GM15510 (cell line): ENCODE results near the gene RFX4.

ENCODE experiments used
- POLR2A ChIP-seq: IDR thresholded peaks from 3 replicates; pipeline ENCODE4 v1.6.1; 2011; ENCODE audit warnings: borderline replicate concordance; ENCODE audit not compliant: insufficient read length; ENCODE audit errors: extremely low read depth

Gene RFX4

GRCh38 chr12:106684497-106684896, 101.7 kb downstream of the RFX4 start:
- TF ChIP-seq POLR2A, result no peak

DNA sequence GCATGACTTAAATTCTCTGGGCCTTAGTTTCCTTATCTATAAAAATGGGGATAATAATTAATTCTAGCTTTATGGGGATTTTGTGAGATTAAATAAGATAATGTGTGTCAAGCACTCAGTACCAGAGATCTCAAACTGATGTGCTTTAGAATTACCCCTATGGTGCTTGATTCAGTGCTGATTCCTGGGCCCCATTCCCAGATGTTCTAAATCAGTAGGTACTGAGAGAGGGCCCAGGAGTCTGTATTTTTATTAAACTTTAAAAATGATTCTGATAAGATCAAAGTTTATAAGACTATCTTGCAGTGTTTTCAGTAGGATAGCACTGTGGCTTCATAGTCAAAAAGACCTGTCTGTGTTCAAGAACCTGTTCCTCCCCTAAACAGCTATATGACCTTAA, 102.6 kb downstream of the RFX4 start:
- no peak for TF ChIP-seq POLR2A

DNA sequence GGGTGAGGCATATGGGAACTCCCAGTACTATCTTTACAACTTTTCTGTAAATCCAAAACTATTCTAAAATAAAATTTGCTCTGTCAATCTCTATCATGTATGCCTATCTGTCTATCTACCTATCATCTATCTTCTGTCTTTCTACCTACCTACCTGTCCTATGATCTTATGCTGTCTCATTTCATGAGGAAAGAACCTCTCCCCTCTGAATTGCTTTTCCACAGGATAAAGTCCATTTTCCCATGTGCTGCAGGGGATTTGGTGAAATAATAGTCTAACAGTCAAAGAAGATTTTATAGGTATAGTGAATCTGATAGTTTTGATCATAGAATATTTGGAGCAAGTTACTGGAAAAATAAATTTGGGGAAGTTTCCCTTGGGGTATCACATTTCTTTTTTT, 104.9 kb downstream of the RFX4 start:
- TF ChIP-seq POLR2A, result no peak

DNA sequence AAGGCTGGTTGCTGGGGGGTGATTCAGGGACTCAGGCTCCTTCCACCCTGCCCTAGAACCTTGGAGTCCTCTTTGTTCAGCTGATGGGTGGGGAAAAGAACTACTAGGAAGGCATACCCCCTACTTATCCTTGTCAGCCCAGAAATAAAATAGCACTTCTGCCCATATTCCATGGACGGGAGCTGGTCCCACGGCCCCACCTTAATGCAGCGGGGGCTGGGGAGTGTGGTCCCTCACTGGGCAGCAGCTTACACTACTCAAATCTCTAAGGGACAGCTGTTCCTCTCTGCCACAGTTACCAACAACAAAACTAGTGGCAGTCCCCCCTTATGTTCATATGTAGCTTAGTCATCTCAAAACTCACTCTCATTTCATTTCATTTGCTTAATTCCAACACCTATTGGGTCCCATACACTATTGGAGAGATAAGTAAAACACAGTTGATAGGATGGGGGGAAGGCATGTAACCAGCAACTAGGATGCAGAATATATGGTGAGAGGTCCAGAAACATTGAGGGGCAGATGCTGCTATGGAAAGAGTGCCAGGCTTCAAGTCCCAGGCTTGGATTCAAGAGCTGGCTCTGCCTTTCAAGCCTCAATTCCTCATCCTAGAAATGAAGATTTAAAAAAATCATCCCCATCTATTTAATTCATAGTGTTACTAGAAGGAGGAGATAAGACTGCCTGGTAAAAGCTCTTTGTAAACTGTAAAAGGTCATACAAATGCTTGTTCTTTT, 107.9 kb downstream of the RFX4 start:
- no peak for TF ChIP-seq POLR2A

DNA sequence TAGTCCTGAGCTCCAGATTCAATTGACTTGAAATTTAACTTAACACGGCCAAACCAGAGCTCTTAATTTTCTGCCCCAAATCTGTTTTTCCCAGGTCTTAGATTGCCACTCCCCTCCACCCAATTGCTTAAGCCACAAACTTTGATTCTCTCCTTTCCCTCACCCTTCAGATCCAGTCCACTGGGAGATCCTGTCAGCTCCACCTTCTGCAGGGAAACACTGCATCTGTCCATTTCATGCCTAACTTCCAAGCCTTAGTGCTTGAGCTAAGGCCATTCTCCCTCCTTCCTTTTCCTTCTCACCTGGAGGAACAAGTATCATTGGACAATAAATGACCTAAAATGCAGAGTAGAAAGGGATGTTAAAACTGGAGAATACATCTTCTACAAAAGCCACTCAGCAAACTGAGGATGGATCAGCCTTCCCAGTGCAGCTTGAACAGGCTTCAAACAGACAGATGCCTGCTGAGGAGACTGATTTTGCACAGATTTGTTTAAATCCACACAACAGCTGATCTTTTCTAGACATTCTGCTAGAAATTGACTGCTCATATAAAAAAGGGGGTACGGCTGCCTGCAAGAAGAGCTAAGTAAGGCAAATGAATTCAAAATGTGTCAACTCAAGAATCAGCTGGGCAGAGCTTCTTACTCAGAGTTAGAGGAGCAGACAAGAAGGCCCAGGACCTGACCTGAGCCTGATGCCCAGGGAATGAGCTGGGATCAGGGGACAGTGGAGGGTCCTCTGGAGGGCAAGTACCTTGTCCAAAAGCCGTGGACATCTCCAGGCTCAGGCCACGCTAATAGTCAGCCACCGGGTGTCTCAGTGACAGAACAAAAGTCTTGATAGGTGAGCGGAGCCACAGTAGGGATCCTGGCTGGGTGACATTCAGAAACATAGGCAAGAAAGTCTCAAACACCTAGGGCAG, 110.4 kb downstream of the RFX4 start:
- TF ChIP-seq POLR2A, result no peak

- no peak for TF ChIP-seq POLR2A
Observed at GRCh38 chr12:106696071-106696470, 113.3 kb downstream of the RFX4 start.

DNA sequence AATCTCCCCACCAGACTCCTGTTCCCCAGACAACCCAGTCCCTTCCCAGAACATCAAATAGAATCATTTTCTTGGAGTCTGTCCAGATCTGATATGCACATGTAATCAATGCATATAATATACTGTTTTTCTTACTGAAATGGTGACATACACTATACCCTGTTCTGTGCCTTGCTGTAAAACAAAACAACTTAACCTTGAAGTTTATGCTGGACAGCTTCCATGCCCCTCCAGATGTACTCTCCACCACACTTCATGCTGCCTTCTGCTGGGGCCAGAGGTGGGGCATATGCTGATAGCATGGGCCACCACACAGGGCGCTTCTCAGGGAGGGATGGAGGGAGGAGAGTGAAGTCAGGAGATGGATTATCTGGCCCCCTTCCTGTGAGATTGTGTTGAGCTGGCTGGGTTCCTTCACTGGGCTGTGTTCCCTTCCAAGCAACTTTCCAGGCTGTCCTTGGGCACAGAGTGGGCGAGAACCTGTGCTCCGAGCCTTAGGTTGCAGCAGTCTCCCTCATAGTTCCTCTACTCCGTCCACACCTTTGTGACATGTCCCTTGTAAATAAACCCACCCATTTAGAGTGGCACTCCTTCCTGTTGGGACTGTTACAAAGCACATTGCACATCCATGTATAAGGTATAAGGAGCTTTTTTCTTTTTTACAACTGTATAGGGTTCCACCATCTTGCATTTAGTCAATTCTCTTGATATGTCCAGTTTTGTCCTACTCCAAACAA, 114.0 kb downstream of the RFX4 start:
- no peak for TF ChIP-seq POLR2A

GRCh38 chr12:106704081-106704480, 121.3 kb downstream of the RFX4 start:
- no peak for TF ChIP-seq POLR2A

DNA sequence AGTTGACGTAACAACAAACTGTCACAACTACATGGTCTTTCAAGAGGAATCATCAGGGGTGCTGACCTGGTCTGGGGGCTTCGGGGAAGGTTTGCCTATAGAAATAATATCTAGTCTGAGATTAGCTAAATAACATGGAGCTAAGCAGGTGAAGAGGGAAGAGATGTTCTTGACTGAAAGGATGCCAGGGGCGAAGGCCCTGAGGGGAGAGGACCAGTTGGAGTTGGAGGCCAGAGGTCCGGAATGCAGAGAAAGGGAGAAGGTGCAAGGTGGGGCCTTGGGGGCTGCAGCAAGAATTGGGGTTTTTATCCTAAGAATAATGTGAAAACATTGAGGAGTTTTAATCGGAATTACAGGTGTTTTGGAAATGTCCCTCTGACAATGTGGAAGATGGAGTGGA, 123.2 kb downstream of the RFX4 start:
- TF ChIP-seq POLR2A, result no peak

- TF ChIP-seq POLR2A, result no peak
Observed at GRCh38 chr12:106709068-106709511, 126.3 kb downstream of the RFX4 start.

DNA sequence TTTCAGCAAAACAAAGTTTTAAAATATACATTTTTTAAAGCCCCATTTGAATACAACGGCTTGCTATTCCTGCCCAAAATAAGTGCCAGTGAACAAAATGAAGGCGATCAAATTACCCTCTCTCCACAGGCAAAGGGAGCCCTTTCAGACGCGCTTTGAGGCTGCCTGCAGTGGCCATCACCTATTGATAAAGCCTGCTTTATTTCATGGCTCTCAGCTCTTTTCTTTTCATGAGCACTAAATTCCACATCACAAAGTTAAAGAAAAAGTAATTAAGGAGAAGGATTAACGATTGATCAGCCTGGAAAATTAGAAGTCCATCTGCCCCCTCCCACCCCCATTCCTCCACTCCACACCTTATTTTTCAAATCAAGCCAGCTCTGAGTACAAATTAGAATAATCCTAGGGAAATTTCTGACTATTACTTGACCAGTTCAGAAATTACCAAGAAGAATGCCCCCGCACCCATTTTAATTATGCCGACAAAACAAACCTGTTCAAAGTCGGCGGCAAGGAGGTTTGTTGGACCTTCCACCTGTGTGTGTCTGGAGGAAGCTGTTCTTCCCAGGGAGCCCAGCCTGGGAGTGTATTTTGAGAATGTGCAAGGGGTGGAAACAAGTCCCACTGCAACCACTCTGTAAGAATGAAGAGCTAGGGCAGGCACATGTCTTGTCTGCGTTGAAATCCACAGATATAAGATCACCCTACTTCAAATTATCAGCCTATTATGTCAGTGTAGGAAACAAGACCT, 127.5 kb downstream of the RFX4 start:
- TF ChIP-seq POLR2A, result no peak

DNA sequence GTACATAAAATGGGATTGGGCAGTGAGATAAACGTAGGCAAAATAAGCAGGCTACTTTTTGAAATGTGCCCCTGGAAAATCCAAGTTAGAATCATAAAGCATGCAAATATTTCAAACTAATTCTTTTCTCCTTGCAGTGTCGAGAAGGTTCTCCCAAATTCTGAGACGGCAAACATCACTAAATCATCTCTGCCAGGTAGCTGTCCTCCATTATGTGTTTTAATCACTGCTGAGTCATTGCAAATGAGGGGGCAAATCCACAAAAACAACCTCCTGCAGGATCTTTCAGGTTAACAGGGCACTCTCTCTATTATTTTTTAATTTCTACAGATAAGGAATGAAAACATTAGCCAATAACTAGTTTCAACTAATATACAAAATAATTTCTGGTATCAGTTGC, 128.5 kb downstream of the RFX4 start:
- no peak for TF ChIP-seq POLR2A

DNA sequence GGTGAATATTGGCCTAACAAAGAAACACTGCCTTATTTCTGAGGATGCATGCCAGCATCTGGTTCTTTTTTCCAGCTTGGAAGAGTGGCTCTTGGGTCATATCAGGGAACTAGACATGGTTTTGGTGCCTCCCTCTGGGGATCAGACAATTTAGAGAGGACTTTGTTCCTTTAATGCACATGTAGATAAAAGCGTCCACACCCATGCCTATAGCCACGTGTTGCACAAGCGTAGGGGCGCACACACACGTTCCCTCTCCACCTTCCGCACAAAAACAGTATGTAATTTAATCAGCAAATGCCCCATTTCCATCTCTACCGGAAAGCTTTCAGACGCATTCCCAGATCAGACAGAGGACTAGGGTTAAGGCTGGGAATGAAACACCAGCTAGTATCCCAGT, 130.0 kb downstream of the RFX4 start:
- no peak for TF ChIP-seq POLR2A

DNA sequence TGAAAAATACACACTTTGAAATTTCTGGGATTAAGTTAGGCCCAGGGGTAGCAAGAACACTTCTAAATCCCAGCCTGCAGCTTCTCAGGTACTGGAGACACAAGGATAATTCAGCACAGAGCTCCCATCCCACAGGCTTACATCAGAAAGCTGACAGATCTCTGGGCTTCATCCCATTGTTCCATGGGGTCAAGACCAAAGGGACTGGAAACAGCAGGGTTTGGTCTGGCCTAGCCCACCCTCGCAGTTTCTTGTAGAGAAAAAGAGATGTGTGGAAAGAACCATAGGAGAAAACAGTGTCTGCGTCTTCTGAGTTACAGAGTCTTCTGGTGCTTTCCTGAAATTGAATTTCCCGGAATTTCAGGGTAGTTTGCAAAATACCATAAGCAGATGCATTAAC, 132.1 kb downstream of the RFX4 start:
- no peak for TF ChIP-seq POLR2A
